HG02938 (cell line): ENCODE results near the gene P2RY2.
"Not testable (repeated sequence)": the region's sequence is repeated elsewhere in the genome, so short reads cannot be mapped to it uniquely, and the experiment has no call there.

ENCODE experiments used
- ATAC-seq: cut with Tn5 transposase; IDR thresholded peaks from one replicate; pipeline ENCODE4 v1.9.1; 2021; ENCODE audit warnings: mild to moderate bottlenecking, moderate library complexity; ENCODE audit not compliant: unreplicated experiment

P2RY2 gene

DNA sequence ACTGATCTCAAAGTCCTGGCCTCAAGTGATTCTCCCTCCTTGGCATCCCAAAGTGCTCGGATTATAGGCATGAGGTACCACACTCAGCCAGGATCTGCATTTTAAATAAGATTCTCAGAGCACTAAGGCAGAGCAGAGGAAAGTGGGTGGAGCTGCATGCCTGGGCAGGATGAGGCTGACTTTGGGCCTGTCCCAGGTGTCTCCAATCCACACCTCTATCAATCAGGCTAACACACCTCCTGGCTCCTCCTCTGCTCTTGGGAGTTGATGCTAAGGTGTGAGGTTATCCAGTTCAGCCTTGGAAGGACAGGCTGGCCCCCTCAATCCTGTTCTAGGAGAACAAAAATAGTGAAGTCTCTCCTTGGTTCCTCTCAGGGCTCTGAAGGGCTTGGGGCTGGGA lies 30.2 kb upstream of the P2RY2 start:
- ATAC-seq, result no peak

DNA sequence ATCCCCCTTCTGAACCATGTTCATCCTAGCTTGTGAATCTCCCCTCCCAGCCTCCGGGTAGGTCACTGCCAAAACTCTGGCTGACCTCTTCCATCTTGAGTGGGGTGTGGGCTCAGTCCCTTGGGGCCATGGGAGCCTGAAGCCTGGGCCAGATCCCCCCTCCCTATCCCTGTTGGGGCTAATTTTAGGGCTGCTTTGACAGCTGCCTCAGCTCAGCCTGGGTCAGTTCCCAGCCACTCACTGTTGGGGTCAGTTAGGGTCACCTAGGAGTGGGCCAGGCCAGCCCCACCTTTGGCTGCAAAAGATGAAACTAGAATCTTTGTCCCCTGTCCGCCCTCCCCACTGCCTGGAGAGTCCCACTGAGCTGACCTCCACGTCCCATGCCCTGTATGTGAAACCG lies 29.8 kb upstream of the P2RY2 start:
- ATAC-seq, result no peak

DNA sequence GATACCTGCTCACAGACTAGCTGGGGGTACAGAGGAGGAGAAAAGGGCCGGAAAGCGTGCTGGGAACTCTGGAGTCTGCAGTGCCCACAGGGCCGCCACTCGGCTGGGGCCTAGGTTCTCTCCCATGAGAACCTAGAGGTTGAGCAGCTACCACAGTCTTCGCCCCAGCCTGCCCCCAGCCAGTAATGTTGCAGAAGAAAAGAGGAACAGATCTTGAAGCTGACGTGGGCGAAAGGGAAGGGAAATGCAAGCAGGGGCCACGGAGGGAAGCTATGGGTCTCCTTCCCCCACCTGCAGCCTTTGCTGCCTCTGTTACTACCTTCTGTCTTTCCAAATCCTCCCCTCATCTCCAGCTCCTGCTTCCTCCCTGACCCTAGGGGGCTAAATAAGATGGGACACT lies 28.8 kb upstream of the P2RY2 start:
- ATAC-seq, result no peak

- no peak for ATAC-seq
Measured at GRCh38 chr11:73189723-73190556, 28.1 kb upstream of the P2RY2 start.

DNA sequence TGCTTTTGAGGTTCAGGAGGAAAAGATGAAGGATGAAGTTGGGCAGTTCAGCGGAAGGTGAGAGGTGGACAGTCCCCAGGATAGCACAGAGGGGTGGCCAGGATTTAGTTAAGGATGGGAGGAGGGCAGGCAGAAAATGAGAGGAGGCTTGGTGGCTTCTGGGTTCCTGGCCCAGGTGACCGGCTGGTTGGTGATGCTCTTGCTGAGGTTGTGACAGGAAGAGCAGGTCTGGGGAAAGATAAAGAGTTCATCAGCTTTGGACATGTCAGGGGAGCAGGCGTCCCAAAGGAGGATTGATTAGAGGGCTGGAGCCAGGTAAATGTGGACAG lies 27.6 kb upstream of the P2RY2 start:
- no peak for ATAC-seq

DNA sequence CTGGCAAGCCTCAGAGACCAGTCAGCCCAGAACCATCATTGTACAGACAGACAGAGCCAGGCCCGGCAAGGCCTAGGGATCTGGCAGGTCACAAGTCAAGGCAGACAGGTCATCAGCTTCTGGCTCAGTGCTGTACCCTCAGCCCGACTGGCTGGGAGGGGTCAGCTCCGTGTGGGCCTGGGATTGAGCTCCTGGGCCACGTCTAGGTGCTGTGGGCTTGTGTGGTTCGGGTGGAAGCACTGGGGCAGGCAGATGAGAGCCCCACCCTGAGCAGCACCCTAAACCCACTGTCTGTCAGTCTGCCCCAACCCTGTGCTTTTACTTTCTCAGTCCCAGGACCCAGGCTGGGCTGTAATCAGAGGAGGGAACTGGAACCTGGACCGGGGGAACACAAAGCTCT lies 26.9 kb upstream of the P2RY2 start:
- ATAC-seq, result no peak

DNA sequence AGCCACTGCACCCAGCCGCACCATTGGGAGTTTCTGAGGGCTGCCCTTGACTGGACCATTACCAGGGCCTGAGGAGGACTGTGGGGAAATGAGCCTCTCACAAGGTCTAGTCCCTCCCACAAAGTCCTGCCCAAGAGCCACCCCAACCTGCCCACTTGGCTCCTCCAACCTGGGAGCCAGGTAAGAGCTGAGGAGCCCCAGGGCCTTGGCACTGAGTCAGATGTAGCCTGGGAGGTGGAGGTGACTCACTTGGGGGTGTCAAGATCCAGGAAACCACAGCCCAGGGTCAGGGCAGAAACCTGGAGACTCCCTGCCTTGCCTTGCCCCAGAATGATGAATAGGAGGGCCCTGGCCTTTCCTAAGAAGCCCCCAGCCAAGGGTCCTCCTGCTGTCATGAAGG lies 25.8 kb upstream of the P2RY2 start:
- ATAC-seq, result no peak

- peak; percentile 40 for ATAC-seq
Measured at GRCh38 chr11:73193251-73194033, 24.6 kb upstream of the P2RY2 start.

- ATAC-seq, result no peak
Measured at GRCh38 chr11:73194034-73194507, 24.0 kb upstream of the P2RY2 start.

DNA sequence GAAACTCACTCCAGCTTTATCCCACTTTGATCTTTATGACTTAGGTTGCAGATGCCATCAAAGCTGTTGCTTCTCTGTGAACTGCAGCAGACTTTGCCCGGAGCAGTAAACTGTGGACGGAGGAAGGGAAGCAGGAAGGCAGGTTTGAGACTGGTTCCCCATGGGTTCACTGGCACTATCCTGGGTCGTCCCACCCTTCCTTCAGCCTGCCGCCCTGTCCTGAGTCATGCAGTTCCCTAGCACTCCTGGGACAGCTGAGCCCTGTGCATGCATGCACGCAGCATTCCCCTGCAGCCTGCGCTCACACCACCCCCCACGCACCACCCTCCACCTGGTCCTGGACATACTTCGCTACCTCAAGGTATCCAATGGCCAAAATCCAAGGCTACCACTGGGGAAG lies 23.5 kb upstream of the P2RY2 start:
- no peak for ATAC-seq

- no peak for ATAC-seq
Measured at GRCh38 chr11:73195191-73196007, 22.7 kb upstream of the P2RY2 start.

- no peak for ATAC-seq
Measured at GRCh38 chr11:73196576-73196975, 21.5 kb upstream of the P2RY2 start.

DNA sequence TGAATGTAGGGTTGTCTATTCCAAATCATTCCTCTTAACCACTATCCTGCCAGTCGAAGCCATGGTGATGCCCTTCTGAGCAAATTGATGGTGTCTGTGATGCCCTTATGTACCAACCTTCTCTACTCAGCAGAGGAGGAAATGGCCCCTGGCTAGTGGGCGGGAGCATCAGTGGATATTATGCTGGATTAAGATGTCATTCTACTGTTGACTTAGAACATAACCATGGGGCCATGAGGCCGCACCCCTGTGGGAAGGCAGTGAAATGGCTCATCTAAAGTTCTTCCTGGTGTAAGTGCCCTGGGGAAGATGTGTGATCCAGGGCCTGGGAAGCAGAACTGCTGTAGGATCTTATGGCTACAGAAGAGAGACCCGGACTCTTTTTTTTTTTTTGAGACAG lies 20.7 kb upstream of the P2RY2 start:
- ATAC-seq, result no peak

- ATAC-seq, result not testable (repeated sequence)
Measured at GRCh38 chr11:73197787-73198186, 20.3 kb upstream of the P2RY2 start.

- ATAC-seq, result no peak
Measured at GRCh38 chr11:73198677-73199076, 19.4 kb upstream of the P2RY2 start.

DNA sequence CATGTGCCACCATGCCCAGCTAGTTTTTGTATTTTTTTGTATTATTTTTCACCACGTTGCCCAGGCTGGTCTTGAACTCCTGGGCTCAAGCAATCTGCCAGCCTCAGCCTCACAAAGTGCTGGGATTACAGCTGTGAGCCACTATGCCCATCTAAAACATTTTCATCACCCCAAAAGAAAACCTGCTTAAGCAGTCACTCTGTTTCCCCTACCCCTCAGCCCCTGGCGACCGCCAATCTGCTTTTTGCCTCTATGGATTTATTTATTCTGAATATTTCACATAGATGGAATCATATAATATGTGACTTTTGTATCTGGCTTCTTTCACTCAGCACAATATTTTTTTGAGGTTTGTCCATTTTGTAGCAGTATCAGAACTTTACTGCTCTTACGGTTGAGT lies 18.6 kb upstream of the P2RY2 start:
- no peak for ATAC-seq

GRCh38 chr11:73200256-73200655 lies 17.8 kb upstream of the P2RY2 start:
- ATAC-seq, result no peak

GRCh38 chr11:73201249-73201648 lies 16.8 kb upstream of the P2RY2 start:
- ATAC-seq, result no peak

DNA sequence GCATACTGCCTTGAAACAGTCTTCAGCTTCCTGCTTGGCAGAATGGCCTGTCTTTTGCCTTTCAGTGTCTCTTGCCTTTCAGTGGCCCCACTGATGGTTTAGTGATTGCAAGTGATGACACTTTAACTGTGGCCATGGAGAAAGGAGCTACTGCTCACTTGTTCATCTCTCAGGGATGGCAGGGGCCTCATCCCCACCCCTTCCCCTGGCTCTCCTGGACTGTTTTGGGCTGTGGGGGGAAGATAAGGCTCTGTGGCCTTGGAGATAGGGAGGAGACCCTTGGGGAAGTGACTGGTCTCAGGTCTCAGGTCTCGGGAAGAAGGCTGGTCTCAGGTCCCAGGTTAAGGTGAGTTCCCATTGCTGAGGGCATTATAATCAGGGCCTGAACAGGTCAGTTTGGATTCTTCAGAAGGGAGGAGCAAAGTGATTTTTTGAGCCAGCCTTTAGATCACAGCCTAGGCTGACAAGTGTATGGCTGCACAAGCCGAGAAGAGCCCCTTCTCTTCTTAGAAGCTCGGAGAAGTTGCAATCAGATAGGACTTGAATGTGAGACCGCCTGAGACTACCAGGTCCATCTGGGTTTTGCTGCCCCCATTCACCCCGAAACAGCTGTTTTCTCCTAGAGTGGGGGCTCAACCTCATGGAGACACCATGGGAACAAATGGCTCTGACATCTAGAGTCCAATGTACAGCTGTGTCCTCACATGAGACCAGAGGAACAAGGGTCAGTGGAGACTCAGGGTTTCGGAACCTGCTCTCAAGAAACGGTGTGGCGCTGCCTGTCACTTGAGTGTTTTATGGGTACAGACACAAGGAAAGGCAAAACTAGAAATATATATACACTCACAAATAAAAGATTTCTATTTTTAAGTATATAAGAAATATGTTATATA lies 15.9 kb upstream of the P2RY2 start:
- no peak for ATAC-seq

DNA sequence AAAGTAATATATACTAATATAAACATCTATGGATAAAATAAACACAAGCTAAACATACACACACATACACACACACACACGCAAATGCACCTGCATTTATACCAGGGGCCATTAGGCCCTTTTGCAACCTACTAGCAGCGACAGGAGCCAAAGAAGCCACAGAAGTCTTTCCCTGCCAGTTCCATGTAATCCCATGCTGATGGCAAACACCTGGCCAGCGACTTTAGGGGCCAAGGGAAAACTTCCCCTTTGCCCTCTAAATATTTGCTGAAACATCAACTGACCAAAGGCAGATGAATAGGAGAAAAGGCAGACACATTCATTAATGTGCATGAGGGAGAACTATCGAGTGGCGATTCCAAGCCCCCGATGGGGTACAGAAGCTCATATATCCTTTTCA lies 14.8 kb upstream of the P2RY2 start:
- ATAC-seq, result no peak
